AG10803 (cell line): ENCODE measurements around the gene BRSK1.

Experiments
- DNase-seq: peaks from one replicate; pipeline ENCODE4 v3.0.0; 2010; ENCODE audit warnings: low read depth
- H3K4me3 ChIP-seq: 2 replicates; pipeline ENCODE4 v1.5.1; 2011; ENCODE audit warnings: mild to moderate bottlenecking, low read length, control low read depth
- CTCF ChIP-seq: conservative IDR thresholded peaks from 2 replicates; pipeline ENCODE4 v1.5.1; 2011; ENCODE audit warnings: mild to moderate bottlenecking, low read length, control low read depth, inconsistent platforms

The BRSK1 gene

GRCh38 chr19:55285229-55285890, 1.6 kb downstream of the BRSK1 start:
- DNase-seq, result no peak
- TF ChIP-seq CTCF, result no peak
- H3K4me3 ChIP-seq, result peak overlapping the region; percentile 55

- no peak for DNase-seq
- H3K4me3 ChIP-seq, result no peak overlapping the region
- TF ChIP-seq CTCF, result no peak
Measured at GRCh38 chr19:55287361-55288079, 3.7 kb downstream of the BRSK1 start.

- no peak for DNase-seq
- no peak for TF ChIP-seq CTCF
- H3K4me3 ChIP-seq, result no peak overlapping the region
Measured at GRCh38 chr19:55289117-55289796, 5.5 kb downstream of the BRSK1 start.

GRCh38 chr19:55297267-55297666, 13.5 kb downstream of the BRSK1 start:
- no peak overlapping the region for H3K4me3 ChIP-seq
- TF ChIP-seq CTCF, result no peak
- DNase-seq, result no peak

GRCh38 chr19:55299991-55300390, 16.2 kb downstream of the BRSK1 start:
- TF ChIP-seq CTCF, result no peak
- no peak overlapping the region for H3K4me3 ChIP-seq
- no peak for DNase-seq

- DNase-seq, result no peak
- TF ChIP-seq CTCF, result no peak
- H3K4me3 ChIP-seq, result no peak overlapping the region
Measured at GRCh38 chr19:55300886-55301458, 17.2 kb downstream of the BRSK1 start.
